Bronchial epithelial cell (primary cell): ENCODE measurements around the gene CIAO2A. TPM values are rescaled to one million over a fixed set of nuclear protein-coding genes. Genes with fewer than 3 reads are reported as not detected.
"Not testable (repeated sequence)": the region's sequence is repeated elsewhere in the genome, so short reads cannot be mapped to it uniquely, and the experiment has no call there.

Experiments used
- DNase-seq: peaks from one replicate; pipeline ENCODE4 v3.0.0-alpha.2; 2010; ENCODE audit warnings: low read depth
- FAIRE-seq: peaks from 2 replicates; lab custom pipeline; 2011; peaks lifted over from hg19 to GRCh38; lab: Jason Lieb, UNC
- H3K27me3 ChIP-seq: 2 replicates; pipeline ENCODE4 v1.5.1; 2011; ENCODE audit warnings: low read length; ENCODE audit not compliant: control insufficient read depth, insufficient read depth
- H3K36me3 ChIP-seq: 2 replicates; pipeline ENCODE4 v1.5.1; 2011; ENCODE audit warnings: low read length; ENCODE audit not compliant: control insufficient read depth, insufficient read depth
- H3K4me3 ChIP-seq: 2 replicates; pipeline ENCODE4 v1.5.1; 2011; ENCODE audit warnings: mild to moderate bottlenecking, low read depth, low read length, control low read depth
- total RNA-seq: library from RNA; depleted of rRNA; stranded (reverse); fragments of >200 nt; gene quantifications from 2 replicates; pipeline ENCODE4 v1.2.1, GENCODE V29; 2014
- TF ChIP-seq, protein P1 (sequence below): IDR thresholded peaks from 2 replicates; pipeline ENCODE4 v1.5.1; 2011; ENCODE audit warnings: mild to moderate bottlenecking, moderate library complexity, low read length, control low read depth, inconsistent platforms; ENCODE audit not compliant: insufficient read depth, severe bottlenecking

The CIAO2A gene
- total RNA-seq, 1 donor from 2014 or later: 62.1 TPM

DNA sequence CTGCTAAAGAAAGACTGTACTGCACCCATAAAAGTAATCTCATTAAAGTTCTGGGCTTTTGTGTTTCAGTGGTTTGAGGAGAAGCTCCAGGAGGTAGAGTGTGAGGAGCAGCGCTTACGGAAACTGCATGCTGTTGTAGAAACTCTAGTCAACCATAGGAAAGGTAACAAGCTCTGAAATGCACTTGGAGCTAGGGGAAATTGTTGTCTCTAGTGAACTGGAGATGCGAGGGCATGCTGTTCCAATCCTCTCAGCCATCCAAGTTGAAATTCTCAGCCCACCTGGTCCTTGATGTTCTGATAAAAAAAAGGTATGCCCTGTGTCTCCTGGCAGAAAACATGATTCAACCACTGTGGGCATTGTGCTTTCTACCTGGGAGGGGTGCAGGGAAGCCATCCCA is 36.5 kb upstream of the CIAO2A start:
- FAIRE-seq (no peak), DNase-seq (no peak)
- TF ChIP-seq, protein P1, sequence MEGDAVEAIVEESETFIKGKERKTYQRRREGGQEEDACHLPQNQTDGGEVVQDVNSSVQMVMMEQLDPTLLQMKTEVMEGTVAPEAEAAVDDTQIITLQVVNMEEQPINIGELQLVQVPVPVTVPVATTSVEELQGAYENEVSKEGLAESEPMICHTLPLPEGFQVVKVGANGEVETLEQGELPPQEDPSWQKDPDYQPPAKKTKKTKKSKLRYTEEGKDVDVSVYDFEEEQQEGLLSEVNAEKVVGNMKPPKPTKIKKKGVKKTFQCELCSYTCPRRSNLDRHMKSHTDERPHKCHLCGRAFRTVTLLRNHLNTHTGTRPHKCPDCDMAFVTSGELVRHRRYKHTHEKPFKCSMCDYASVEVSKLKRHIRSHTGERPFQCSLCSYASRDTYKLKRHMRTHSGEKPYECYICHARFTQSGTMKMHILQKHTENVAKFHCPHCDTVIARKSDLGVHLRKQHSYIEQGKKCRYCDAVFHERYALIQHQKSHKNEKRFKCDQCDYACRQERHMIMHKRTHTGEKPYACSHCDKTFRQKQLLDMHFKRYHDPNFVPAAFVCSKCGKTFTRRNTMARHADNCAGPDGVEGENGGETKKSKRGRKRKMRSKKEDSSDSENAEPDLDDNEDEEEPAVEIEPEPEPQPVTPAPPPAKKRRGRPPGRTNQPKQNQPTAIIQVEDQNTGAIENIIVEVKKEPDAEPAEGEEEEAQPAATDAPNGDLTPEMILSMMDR: no peak
- Histone ChIP-seq H3K4me3 (no peak overlapping the region), H3K36me3 (peaks cover 25% of the 10 kb centered on the region), H3K27me3 (no peaks in the 10 kb centered on the region)

DNA sequence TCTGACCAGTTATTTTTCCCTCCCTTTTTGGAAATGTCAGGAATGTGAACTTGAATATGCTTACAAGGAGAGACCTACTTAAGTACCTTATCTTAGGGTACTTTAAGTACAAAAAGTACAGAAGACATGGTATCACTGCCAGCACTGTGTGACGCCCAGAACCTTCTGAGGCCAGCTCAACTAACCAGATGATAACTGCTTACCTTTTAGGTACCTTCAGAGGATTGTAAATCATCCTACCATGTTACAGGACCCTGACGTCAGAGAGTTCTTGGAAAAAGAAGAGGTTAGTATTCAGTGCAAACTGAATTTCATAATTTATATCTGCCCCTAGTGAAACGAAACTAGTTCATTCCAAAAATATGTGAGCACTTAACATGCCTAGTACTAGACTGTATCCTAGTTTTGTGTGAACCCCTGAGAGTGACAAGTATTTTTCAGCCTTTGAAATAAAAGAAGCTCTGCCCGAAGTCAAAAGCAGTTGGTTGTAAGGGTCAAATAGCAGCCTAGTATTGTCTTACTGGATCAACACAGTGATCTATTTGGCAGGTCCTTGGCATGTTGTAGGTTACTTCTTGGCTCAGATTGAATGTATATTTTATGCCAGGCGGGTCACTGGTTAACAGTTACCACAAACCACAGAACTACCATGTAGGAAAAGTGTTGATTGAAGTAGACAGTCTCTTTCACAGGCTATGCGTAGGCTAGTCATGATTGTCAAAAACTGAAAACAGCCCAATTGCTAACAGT is 34.1 kb upstream of the CIAO2A start:
- Histone ChIP-seq H3K4me3 (no peak overlapping the region), H3K27me3 (no peaks in the 10 kb centered on the region), H3K36me3 (peaks cover 25% of the 10 kb centered on the region)
- DNase-seq (no peak), FAIRE-seq (no peak)
- TF ChIP-seq, protein P1: no peak

DNA sequence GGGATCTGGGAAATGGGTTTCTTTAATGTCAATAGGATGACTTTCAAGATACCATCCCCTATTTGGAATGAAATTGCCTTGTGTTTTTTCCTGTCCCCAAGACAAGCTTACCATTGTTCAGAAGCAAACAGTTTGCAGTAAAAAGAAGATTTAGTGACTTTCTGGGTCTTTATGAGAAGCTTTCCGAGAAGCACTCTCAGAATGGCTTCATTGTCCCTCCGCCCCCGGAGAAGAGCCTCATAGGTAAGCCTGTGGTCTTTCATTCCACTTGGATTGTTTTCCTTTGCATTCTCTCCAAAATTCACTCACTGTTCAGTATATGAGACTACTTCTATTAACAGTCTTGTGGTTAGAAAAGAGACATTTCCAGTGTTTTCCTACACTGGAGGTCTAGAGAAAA is 32.3 kb upstream of the CIAO2A start:
- Histone ChIP-seq H3K36me3 (peaks cover 24% of the 10 kb centered on the region), H3K27me3 (no peaks in the 10 kb centered on the region), H3K4me3 (no peak overlapping the region)
- TF ChIP-seq, protein P1: no peak
- DNase-seq: no peak
- FAIRE-seq: no peak

DNA sequence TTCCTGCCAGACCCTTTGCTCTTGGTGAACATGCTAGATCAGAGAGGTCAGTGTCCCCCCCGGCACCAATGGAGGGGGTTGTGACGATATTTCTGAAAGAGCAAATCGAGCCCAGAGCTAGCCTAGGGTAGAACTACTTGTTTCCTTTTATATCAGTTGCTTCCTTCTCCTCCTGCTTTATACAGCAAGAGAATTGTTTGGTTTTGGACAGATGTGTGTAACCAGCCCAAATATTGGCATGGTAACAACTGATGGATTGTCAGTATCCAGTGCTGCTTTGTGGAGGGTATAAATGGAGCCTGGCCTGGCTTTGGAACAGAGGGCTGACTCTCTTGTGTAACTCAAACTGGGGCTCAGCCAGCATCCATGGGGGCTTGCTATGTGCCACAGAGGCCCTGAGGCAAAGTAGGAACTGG is 29.3 kb upstream of the CIAO2A start:
- FAIRE-seq (no peak), DNase-seq (no peak)
- TF ChIP-seq, protein P1: no peak
- Histone ChIP-seq H3K4me3 (no peak overlapping the region), H3K27me3 (no peaks in the 10 kb centered on the region), H3K36me3 (peaks cover 24% of the 10 kb centered on the region)

DNA sequence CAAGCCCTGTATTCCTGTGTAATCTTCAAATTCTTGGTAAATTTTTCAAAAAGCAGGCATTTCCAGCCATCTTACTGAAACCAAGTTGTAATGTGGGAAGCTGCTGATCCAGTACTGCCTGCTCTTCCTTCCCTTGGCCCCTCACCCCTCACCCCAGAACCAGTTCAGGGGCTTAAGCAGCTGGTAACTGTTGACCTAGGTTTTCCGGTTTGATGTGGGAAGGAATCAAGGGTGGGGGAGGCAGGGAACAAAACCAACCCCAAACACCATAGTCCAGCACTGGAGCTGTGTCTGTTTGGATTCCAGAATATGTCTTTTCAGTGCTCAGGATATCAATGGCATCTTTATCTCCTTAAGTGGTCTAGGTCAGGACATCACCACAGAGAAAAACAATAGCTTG is 28.8 kb upstream of the CIAO2A start:
- DNase-seq: no peak
- H3K4me3 ChIP-seq: no peak overlapping the region
- TF ChIP-seq, protein P1: no peak
- H3K27me3 ChIP-seq: no peaks in the 10 kb centered on the region
- peaks cover 26% of the 10 kb centered on the region for H3K36me3 ChIP-seq
- FAIRE-seq: no peak

DNA sequence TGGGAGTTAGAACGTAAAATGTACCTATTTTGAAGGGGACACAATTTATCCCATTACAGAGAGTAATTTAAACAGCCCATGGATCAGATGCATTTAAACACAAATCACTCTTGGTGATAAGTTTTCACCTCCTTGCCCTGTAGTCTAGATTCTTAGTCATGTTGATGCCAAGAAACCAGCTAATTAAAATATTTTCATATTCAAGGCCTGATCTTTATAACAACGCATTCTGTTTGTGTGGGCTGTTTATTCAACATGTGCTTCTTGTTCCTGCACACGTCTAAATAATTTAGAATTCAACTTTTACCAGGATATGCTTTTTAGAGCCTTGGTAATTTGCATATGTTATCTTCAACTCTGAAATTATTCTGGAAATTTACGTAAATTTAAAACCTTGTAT is 28.0 kb upstream of the CIAO2A start:
- peaks cover 25% of the 10 kb centered on the region for H3K36me3 ChIP-seq
- no peak for DNase-seq
- TF ChIP-seq, protein P1: no peak
- FAIRE-seq: no peak
- no peaks in the 10 kb centered on the region for H3K27me3 ChIP-seq
- H3K4me3 ChIP-seq: no peak overlapping the region

DNA sequence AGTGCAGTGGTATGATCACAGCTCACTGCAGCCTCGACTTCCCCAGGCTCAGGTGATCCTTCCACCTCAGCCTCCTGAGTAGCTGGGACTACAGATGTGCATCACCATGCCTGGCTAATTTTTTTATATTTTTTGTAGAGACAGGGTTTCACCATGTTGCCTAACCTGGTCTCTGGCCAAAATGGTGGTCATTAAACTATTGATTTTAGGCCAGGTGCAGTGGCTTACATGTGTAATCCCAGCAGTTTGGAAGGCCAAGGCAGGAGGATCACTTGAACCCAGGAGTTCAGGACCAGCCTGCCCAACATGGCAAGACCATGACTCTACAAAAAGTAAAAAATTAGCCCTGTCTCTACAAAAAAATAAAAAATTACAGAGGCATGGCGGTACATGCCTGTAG is 26.7 kb upstream of the CIAO2A start:
- FAIRE-seq, H3K4me3 ChIP-seq, DNase-seq, H3K27me3 ChIP-seq: not testable (repeated sequence)
- peaks cover 21% of the 10 kb centered on the region for H3K36me3 ChIP-seq
